H1 (cell line): ENCODE measurements around the gene RAB22A. TPM values are rescaled to one million over a fixed set of nuclear protein-coding genes. Genes with fewer than 3 reads are reported as not detected.

Experiments
- CTCF ChIA-PET: fragments of 300-600 bp; sonication (Branson Sonifier 250); formaldehyde crosslinking; loops from one replicate; lab custom pipeline; 2021; ENCODE audit not compliant: partially characterized antibody; lab: Charles Lee
- POLR2A ChIA-PET: fragments of 300-600 bp; sonication (Branson Sonifier 250); formaldehyde crosslinking; loops from one replicate; lab custom pipeline; 2021; ENCODE audit warnings: inconsistent platforms; ENCODE audit not compliant: partially characterized antibody; lab: Charles Lee
- DNase-seq, 2 experiments: peaks; one replicate each; pipeline versions ENCODE4 v3.0.0 to v3.0.0-alpha.2; 2010 to 2022; ENCODE audit warnings: low spot score in 2 of 2, low read depth in 1 of 2, mixed read lengths in 1 of 2
- FAIRE-seq: peaks from 2 replicates; lab custom pipeline; 2011; peaks lifted over from hg19 to GRCh38; lab: Jason Lieb, UNC
- H2AFZ ChIP-seq: 2 replicates; pipeline ENCODE4 v1.8.1; 2012; ENCODE audit warnings: low read length, inconsistent platforms
- H2AK5ac ChIP-seq: 2 replicates; pipeline ENCODE4 v1.6.1; 2013; ENCODE audit warnings: low read depth, low read length
- H2BK120ac ChIP-seq: replicated peaks from 2 replicates; pipeline ENCODE3; 2013; ENCODE audit warnings: low read depth, low read length, inconsistent platforms
- H2BK12ac ChIP-seq: 2 replicates; pipeline ENCODE4 v1.6.1; 2013; ENCODE audit warnings: low read depth, low read length
- H2BK15ac ChIP-seq: 2 replicates; pipeline ENCODE4 v1.6.1; 2013; ENCODE audit warnings: low read length
- H2BK20ac ChIP-seq: 2 replicates; pipeline ENCODE4 v1.6.1; 2013; ENCODE audit warnings: low read length
- H2BK5ac ChIP-seq: 2 replicates; pipeline ENCODE4 v1.6.1; 2013; ENCODE audit warnings: low read depth, low read length
- H3K14ac ChIP-seq: 2 replicates; pipeline ENCODE4 v1.6.1; 2013; ENCODE audit warnings: inconsistent platforms; ENCODE audit not compliant: insufficient read length
- H3K18ac ChIP-seq: 2 replicates; pipeline ENCODE4 v1.6.1; 2013; ENCODE audit warnings: low read length; ENCODE audit errors: extremely low read depth
- H3K23ac ChIP-seq: 2 replicates; pipeline ENCODE4 v1.6.1; 2013; ENCODE audit warnings: inconsistent platforms; ENCODE audit not compliant: insufficient read length
- H3K23me2 ChIP-seq: 2 replicates; pipeline ENCODE4 v1.6.1; 2013; ENCODE audit warnings: low read depth, low read length
- H3K27ac ChIP-seq: 2 replicates; pipeline ENCODE4 v1.6.1; 2011; ENCODE audit warnings: low read depth, low read length, inconsistent platforms
- H3K27me3 ChIP-seq, 4 experiments: replicated peaks in 1 of 4; 1 replicate in 1 of 4; 2 replicates in 3 of 4; pipeline versions ENCODE4 v1.6.1 to v1.8.1; 2011 to 2013; ENCODE audit warnings: low read length in 3 of 4, mild to moderate bottlenecking in 3 of 4, inconsistent platforms in 2 of 4, mixed read lengths in 2 of 4, moderate library complexity in 1 of 4; ENCODE audit not compliant: control insufficient read depth in 3 of 4, insufficient read depth in 3 of 4; ENCODE audit errors: extremely low read depth in 1 of 4
- H3K36me3 ChIP-seq, 4 experiments: 2 replicates each; pipeline versions ENCODE4 v1.6.1 to v1.8.1; 2011 to 2013; ENCODE audit warnings: mild to moderate bottlenecking in 4 of 4, low read length in 3 of 4, moderate library complexity in 2 of 4, control low read depth in 1 of 4, inconsistent platforms in 1 of 4; ENCODE audit not compliant: insufficient read depth in 4 of 4, control insufficient read depth in 2 of 4
- H3K4ac ChIP-seq: replicated peaks from 2 replicates; pipeline ENCODE3; 2013; ENCODE audit warnings: low read length, low read depth, mixed read lengths, inconsistent platforms; ENCODE audit not compliant: insufficient read length
- H3K4me1 ChIP-seq, 4 experiments: replicated peaks in 1 of 4; 1 replicate in 1 of 4; 2 replicates in 3 of 4; pipeline versions ENCODE4 v1.6.1 to v1.8.1; 2011 to 2013; ENCODE audit warnings: low read length in 3 of 4, inconsistent platforms in 2 of 4, mixed read lengths in 1 of 4; ENCODE audit not compliant: insufficient read depth in 4 of 4, control insufficient read depth in 3 of 4
- H3K4me2 ChIP-seq, 2 experiments: 2 replicates each; pipeline versions ENCODE4 v1.6.1 to v1.8.1; 2011 to 2013; ENCODE audit warnings: low read depth in 2 of 2, low read length in 2 of 2, control low read depth in 1 of 2, inconsistent platforms in 1 of 2, mild to moderate bottlenecking in 1 of 2; ENCODE audit not compliant: insufficient read depth in 1 of 2
- H3K4me3 ChIP-seq, 4 experiments: fragments of 200-600, 300-600 bp in 1 of 4; sonication (generic), shearing (Covaris generic), sonication (Bioruptor Twin) in 1 of 4; 2 replicates each; pipeline versions ENCODE4 v1.5.1 to v1.8.1; 2011 to 2016; ENCODE audit warnings: low read length in 4 of 4, low read depth in 3 of 4, control low read depth in 2 of 4, inconsistent platforms in 2 of 4, mild to moderate bottlenecking in 2 of 4, mixed read lengths in 1 of 4, moderate library complexity in 1 of 4; ENCODE audit not compliant: insufficient read depth in 2 of 4; ENCODE audit errors: extremely low read depth in 1 of 4
- H3K56ac ChIP-seq: replicated peaks from 2 replicates; pipeline ENCODE3; 2013; ENCODE audit warnings: low read depth, mild to moderate bottlenecking, mixed read lengths, low read length, inconsistent platforms; ENCODE audit not compliant: insufficient read length
- H3K79me1 ChIP-seq: 2 replicates; pipeline ENCODE4 v1.6.1; 2013; ENCODE audit warnings: low read depth, low read length, control low read depth
- H3K79me2 ChIP-seq, 2 experiments: 2 replicates each; pipeline versions ENCODE4 v1.6.1 to v1.8.1; 2012 to 2013; ENCODE audit warnings: low read length in 2 of 2, mild to moderate bottlenecking in 2 of 2, inconsistent platforms in 1 of 2; ENCODE audit not compliant: insufficient read depth in 2 of 2, control insufficient read depth in 1 of 2
- H3K9ac ChIP-seq, 4 experiments: replicated peaks in 1 of 4; 1 replicate in 1 of 4; 2 replicates in 3 of 4; pipeline versions ENCODE4 v1.6.1 to v1.8.1; 2011 to 2013; ENCODE audit warnings: low read depth in 3 of 4, low read length in 3 of 4, control low read depth in 2 of 4, mild to moderate bottlenecking in 2 of 4, moderate library complexity in 2 of 4, inconsistent platforms in 1 of 4; ENCODE audit errors: extremely low read depth in 1 of 4
- H3K9me3 ChIP-seq, 2 experiments: 2 replicates each; pipeline versions ENCODE4 v1.6.1 to v1.8.1; 2012 to 2013; ENCODE audit warnings: mild to moderate bottlenecking in 2 of 2, moderate library complexity in 2 of 2, control low read depth in 1 of 2, inconsistent platforms in 1 of 2, low read depth in 1 of 2, low read length in 1 of 2, mixed read lengths in 1 of 2; ENCODE audit not compliant: insufficient read depth in 2 of 2
- H4K20me1 ChIP-seq, 2 experiments: replicated peaks in 1 of 2; 2 replicates each; pipeline versions ENCODE3 to v1.8.1; 2011 to 2013; ENCODE audit warnings: inconsistent platforms in 2 of 2, low read length in 2 of 2, mild to moderate bottlenecking in 1 of 2; ENCODE audit not compliant: insufficient read depth in 2 of 2, control insufficient read depth in 1 of 2
- H4K5ac ChIP-seq: 2 replicates; pipeline ENCODE4 v1.6.1; 2013; ENCODE audit warnings: low read length, low read depth, mixed read lengths, inconsistent platforms; ENCODE audit not compliant: insufficient read length
- H4K8ac ChIP-seq: 2 replicates; pipeline ENCODE4 v1.8.0; 2013; ENCODE audit warnings: mild to moderate bottlenecking, moderate library complexity, low read length, inconsistent platforms; ENCODE audit not compliant: insufficient read depth; ENCODE audit errors: extremely low read depth
- H4K91ac ChIP-seq: replicated peaks from 2 replicates; pipeline ENCODE3; 2013; ENCODE audit warnings: low read length, mixed read lengths, inconsistent platforms; ENCODE audit not compliant: insufficient read length
- ASH2L ChIP-seq: fragments of 200-600, 300-600 bp; sonication (generic); IDR thresholded peaks from one replicate; pipeline ENCODE4 v1.7.1; 2017; ENCODE audit warnings: low read length
- ATF3 ChIP-seq: IDR thresholded peaks from 2 replicates; pipeline ENCODE4 v1.6.1; 2011; ENCODE audit warnings: low read depth, mild to moderate bottlenecking, low read length; ENCODE audit not compliant: insufficient read depth
- BACH1 ChIP-seq: IDR thresholded peaks from 2 replicates; pipeline ENCODE4 v1.6.1; 2012; ENCODE audit warnings: low read length, improper control_type of control experiment
- BCL11A ChIP-seq, 2 experiments: IDR thresholded peaks; one replicate each; pipeline ENCODE4 v1.6.1; 2011; ENCODE audit warnings: low read depth in 2 of 2, low read length in 2 of 2, mild to moderate bottlenecking in 2 of 2
- CBX5 ChIP-seq: fragments of 300-800, 300-1000 bp; sonication (generic); IDR thresholded peaks from 2 replicates; pipeline ENCODE4 v1.7.1; 2016; ENCODE audit warnings: antibody characterized with exemption, low read length, low read depth
- POLR2AphosphoS5 ChIP-seq: IDR thresholded peaks from 2 replicates; pipeline ENCODE4 v1.6.1; 2011; ENCODE audit warnings: low read depth, low read length
- POU5F1 ChIP-seq: IDR thresholded peaks from 2 replicates; pipeline ENCODE4 v1.6.1; 2011; ENCODE audit warnings: low read depth, mild to moderate bottlenecking, low read length, moderate library complexity
- RFX5 ChIP-seq: IDR thresholded peaks from 2 replicates; pipeline ENCODE4 v1.6.1; 2011; ENCODE audit warnings: low read depth, low read length, improper control_type of control experiment, borderline replicate concordance
- RXRA ChIP-seq: IDR thresholded peaks from 2 replicates; pipeline ENCODE4 v1.6.1; 2011; ENCODE audit warnings: low read depth, mild to moderate bottlenecking, low read length, moderate library complexity; ENCODE audit not compliant: insufficient read depth
- SP2 ChIP-seq: IDR thresholded peaks from 2 replicates; pipeline ENCODE4 v1.6.1; 2012; ENCODE audit warnings: mild to moderate bottlenecking, low read length, inconsistent platforms
- WGBS, 2 experiments: shearing (Covaris generic) in 1 of 2; methylation state at CpG; one replicate each; pipeline versions ENCODE4 v1.1.6 to v1.1.7; 2013 to 2015; ENCODE audit warnings: low lambda C conversion rate in 2 of 2, mixed read lengths in 2 of 2, inconsistent platforms in 1 of 2, low coverage in 1 of 2, missing lambda C conversion rate in 1 of 2; ENCODE audit not compliant: insufficient replicate concordance in 2 of 2, insufficient coverage in 1 of 2, insufficient read length in 1 of 2; ENCODE audit errors: extremely low coverage in 1 of 2, missing lambda C conversion rate in 1 of 2; 5-methylcytosine and 5-hydroxymethylcytosine counted together
- polyA plus RNA-seq, 7 experiments: library from polyadenylated mRNA; depleted of rRNA in 3 of 7; stranded (reverse) in 5 of 7; unstranded in 2 of 7; fragments of >200 nt in 5 of 7; fragments of 200-250 nt in 2 of 7; gene quantifications; 1 replicate in 5 of 7; 2 replicates in 1 of 7; 4 replicates in 1 of 7; pipeline versions ENCODE4 v1.2.1 to v1.2.3, GENCODE V29; 2011 to 2013; ENCODE audit warnings: missing spikeins in 2 of 7, mixed read lengths in 2 of 7
- total RNA-seq: library from RNA; stranded (reverse); fragmentation: NEBNext Ultra II Directional; extraction: Animal tissue kit (Norgen Biotek cat#: 25700); gene quantifications from 2 replicates; pipeline ENCODE4 v1.2.1, GENCODE V29; 2021
- TF ChIP-seq, protein P1 (sequence below): IDR thresholded peaks from 2 replicates; pipeline ENCODE4 v1.6.1; 2012; ENCODE audit warnings: inconsistent platforms
- TF ChIP-seq, protein P2 (sequence below): IDR thresholded peaks from 2 replicates; pipeline ENCODE4 v1.6.1; 2012; ENCODE audit warnings: inconsistent platforms

RAB22A gene
- total and polyA plus RNA-seq, 2 of the 8 experiments (the other 6 are each of a cell fraction or from before 2014, with no cell fraction given) = 3.1 to 6.6 TPM

DNA sequence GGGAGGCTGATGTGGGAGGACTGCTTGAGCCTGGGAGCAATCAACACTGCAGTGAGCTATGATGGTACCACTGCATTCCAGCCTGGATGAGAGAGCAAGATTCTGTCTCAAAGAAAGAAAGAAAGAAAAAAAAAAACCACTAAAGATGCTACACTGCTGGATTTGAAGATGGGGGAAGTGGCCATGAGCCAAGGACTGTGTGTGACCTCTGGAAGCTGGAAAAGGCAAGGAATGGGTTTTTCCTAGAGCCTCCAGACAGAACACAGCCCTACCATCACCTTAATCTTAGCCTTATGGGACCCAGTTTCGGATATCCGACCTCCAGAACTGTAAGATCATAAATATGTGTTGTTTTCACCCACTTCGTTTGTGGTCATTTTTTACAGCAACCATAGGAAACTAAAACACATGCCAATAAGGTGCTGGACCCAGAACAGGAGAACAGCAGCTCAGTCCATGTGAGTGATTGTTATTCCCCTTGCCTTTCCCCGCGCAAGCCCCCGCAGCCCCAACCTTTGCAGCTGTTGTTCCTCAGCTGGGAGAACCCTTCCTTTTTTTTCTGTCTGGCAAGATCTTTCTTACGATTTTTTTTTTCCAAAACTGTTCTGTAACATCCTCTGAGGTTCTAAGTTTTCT is 68.4 kb downstream of the RAB22A start:
- H4K5ac ChIP-seq = no peak overlapping the region
- H3K23ac ChIP-seq = no peak overlapping the region
- H4K91ac ChIP-seq = no peak overlapping the region
- H2BK5ac ChIP-seq = no peak overlapping the region
- H3K4me2 ChIP-seq = no peak overlapping the region
- DNase-seq (no peak), FAIRE-seq (no peak)
- no peak overlapping the region for H3K27ac ChIP-seq
- H2BK12ac ChIP-seq = peak overlapping the region; percentile 53; the same call in 1 of the 2 replicates
- H3K79me1 ChIP-seq = no peaks in the 10 kb centered on the region
- no peak overlapping the region for H4K8ac ChIP-seq
- no peak overlapping the region for H3K4me3 ChIP-seq
- ChIA-PET CTCF (interaction anchor here (0.6 to 1.6 kb wide), 10 partner anchors 11 to 791 kb away, joined by 3 to 5 read pairs (median 3); partner anchors contain the start of gene VAPB), POLR2A (interaction anchor here (0.6 to 1.2 kb wide), 4 partner anchors 11 to 231 kb away, joined by 3 to 4 read pairs (median 4); partner anchors contain the start of gene VAPB)
- peak overlapping the region; percentile 44; the same call in 1 of the 2 replicates for H2AFZ ChIP-seq
- no peak overlapping the region for H3K9ac ChIP-seq
- WGBS, 2 experiments = 83% methylated on average over 7 of the region's 7 CpGs; no CpG with 5 or more reads in 1 of the 2 experiments
- no peaks in the 10 kb centered on the region for H3K36me3 ChIP-seq
- H3K14ac ChIP-seq = no peak overlapping the region
- H3K18ac ChIP-seq = no peak overlapping the region
- no peak overlapping the region for H2BK120ac ChIP-seq
- H3K23me2 ChIP-seq = peaks cover 5% of the 10 kb centered on the region; the same call in 1 of the 2 replicates
- H4K20me1 ChIP-seq = no peaks in the 10 kb centered on the region
- peak overlapping the region; percentile 85; the same call in 1 of the 2 replicates for H2AK5ac ChIP-seq
- H2BK15ac ChIP-seq = no peak overlapping the region
- peaks cover 14 to 28% (median 21%) of the 10 kb centered on the region in 4 experiments for H3K4me1 ChIP-seq
- H3K56ac ChIP-seq = no peak overlapping the region
- H3K4ac ChIP-seq = no peak overlapping the region
- H3K79me2 ChIP-seq = no peaks in the 10 kb centered on the region
- H2BK20ac ChIP-seq = 0 out of 2 replicates have a peak overlapping the region, but pooled peaks have one; percentile 75
- H3K9me3 ChIP-seq = peaks cover 12 to 13% of the 10 kb centered on the region in 2 experiments
- H3K27me3 ChIP-seq = no peaks in the 10 kb centered on the region
- TF ChIP-seq ASH2L (no peak), BACH1 (no peak), BCL11A (IDR thresholded peaks at IDR 0.05; ENCODE audit: low read depth in 2 of 2, low read length in 2 of 2) (no peak), POU5F1 (no peak), SP2 (no peak), RFX5 (no peak), RXRA (no peak), ATF3 (no peak), CBX5 (no peak), POLR2AphosphoS5 (no peak)
- TF ChIP-seq, protein P1, sequence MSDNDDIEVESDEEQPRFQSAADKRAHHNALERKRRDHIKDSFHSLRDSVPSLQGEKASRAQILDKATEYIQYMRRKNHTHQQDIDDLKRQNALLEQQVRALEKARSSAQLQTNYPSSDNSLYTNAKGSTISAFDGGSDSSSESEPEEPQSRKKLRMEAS = no peak
- TF ChIP-seq, protein P2, sequence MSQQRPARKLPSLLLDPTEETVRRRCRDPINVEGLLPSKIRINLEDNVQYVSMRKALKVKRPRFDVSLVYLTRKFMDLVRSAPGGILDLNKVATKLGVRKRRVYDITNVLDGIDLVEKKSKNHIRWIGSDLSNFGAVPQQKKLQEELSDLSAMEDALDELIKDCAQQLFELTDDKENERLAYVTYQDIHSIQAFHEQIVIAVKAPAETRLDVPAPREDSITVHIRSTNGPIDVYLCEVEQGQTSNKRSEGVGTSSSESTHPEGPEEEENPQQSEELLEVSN = no peak
